ENCODE results near the gene ADIPOR2. TPM values are rescaled to one million over a fixed set of nuclear protein-coding genes. Genes with fewer than 3 reads are reported as not detected.

ADIPOR2 gene
- total RNA-seq, 1 donor from 2014 or later: 29.6 TPM

DNA sequence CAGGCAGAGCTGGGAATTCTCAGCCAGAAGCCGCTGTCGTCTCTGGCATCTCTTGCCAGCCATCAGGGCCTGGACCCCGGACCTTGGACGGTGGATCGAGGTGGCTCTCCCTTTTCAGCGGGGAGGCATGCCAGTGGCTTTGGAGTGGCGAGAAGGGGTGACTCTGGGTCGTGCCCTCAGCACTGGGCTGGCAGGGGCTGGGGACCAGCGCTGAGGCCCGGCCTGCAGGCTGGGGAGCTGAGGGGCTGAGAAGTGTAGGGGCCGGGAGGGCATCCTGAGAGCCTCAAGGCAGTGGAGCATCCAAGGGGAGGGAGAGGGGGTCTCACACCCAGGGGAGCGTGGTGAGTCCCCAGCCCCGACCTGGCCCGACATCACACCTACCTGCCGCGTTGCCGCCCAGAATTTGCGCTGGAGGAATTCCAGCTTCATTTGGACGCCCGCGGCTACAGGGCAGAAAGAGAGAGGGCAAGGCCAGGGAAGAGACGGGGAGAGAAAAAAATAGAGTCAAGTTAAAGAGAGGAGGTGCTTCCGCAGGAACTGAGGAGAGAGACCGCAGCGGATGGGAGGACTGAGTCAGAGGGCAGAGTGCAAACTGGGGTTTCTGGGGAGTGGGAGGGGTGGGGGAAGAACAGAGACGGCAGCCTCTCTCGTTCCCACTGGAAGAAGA, 120.5 kb downstream of the ADIPOR2 start:
- Histone ChIP-seq H3K27ac (no peak overlapping the region), H3K79me2 (ENCODE audit: low read depth) (no peaks in the 10 kb centered on the region), H4K20me1 (ENCODE audit: low read depth) (no peaks in the 10 kb centered on the region), H3K27me3 (no peaks in the 10 kb centered on the region), H2AFZ (replicated peaks) (no peak overlapping the region), H3K36me3 (no peaks in the 10 kb centered on the region), H3K9ac (no peak overlapping the region), H3K4me3 (no peak overlapping the region), H3K9me3 (ENCODE audit: low read depth) (no peaks in the 10 kb centered on the region), H3F3A (ENCODE audit: low read depth) (no peaks in the 10 kb centered on the region), H3K4me1 (no peaks in the 10 kb centered on the region), H3K4me2 (no peak overlapping the region)
- no peak for DNase-seq (ENCODE audit: low spot score)
- TF ChIP-seq EZH2phosphoT487 (IDR thresholded peaks at IDR 0.05) (no peak), EZH2 (IDR thresholded peaks at IDR 0.05) (no peak)
- TF ChIP-seq, protein P1, sequence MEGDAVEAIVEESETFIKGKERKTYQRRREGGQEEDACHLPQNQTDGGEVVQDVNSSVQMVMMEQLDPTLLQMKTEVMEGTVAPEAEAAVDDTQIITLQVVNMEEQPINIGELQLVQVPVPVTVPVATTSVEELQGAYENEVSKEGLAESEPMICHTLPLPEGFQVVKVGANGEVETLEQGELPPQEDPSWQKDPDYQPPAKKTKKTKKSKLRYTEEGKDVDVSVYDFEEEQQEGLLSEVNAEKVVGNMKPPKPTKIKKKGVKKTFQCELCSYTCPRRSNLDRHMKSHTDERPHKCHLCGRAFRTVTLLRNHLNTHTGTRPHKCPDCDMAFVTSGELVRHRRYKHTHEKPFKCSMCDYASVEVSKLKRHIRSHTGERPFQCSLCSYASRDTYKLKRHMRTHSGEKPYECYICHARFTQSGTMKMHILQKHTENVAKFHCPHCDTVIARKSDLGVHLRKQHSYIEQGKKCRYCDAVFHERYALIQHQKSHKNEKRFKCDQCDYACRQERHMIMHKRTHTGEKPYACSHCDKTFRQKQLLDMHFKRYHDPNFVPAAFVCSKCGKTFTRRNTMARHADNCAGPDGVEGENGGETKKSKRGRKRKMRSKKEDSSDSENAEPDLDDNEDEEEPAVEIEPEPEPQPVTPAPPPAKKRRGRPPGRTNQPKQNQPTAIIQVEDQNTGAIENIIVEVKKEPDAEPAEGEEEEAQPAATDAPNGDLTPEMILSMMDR (IDR thresholded peaks at IDR 0.05): no peak
- H3K27me3 Mint-ChIP-seq (ENCODE audit: insufficient read depth, low read depth): peaks cover 9% of the 10 kb centered on the region
- peaks cover 2% of the 10 kb centered on the region for H3K36me3 Mint-ChIP-seq
- peaks cover 2% of the 10 kb centered on the region for H3K9me3 Mint-ChIP-seq
- H3K27ac Mint-ChIP-seq: no peak overlapping the region
- peaks cover 45% of the 10 kb centered on the region for H3K4me1 Mint-ChIP-seq
- no peak overlapping the region for H3K4me3 Mint-ChIP-seq

DNA sequence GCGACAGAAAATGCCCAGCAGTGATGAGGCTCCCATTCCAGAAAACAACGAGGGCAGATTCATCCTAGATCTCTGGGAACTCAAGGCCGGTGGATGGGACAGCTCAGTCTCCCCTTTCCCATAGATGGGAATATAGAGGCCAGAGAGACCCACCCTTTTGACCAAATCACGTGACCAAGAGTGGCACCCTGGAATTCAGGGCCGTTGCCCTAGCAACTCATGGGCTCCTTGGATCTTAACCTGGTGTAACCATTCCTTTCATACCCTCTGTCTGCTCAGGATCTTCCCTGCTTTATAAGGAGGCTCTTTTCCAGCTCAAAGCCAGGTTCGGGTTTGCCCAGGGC, 121.0 kb downstream of the ADIPOR2 start:
- Histone ChIP-seq H3F3A (ENCODE audit: low read depth) (no peaks in the 10 kb centered on the region), H3K9ac (no peak overlapping the region), H3K27me3 (no peaks in the 10 kb centered on the region), H2AFZ (replicated peaks) (no peak overlapping the region), H4K20me1 (ENCODE audit: low read depth) (no peaks in the 10 kb centered on the region), H3K4me1 (no peaks in the 10 kb centered on the region), H3K9me3 (ENCODE audit: low read depth) (no peaks in the 10 kb centered on the region), H3K4me2 (no peak overlapping the region), H3K79me2 (ENCODE audit: low read depth) (no peaks in the 10 kb centered on the region), H3K4me3 (no peak overlapping the region), H3K36me3 (no peaks in the 10 kb centered on the region), H3K27ac (no peak overlapping the region)
- H3K27me3 Mint-ChIP-seq (ENCODE audit: insufficient read depth, low read depth): peaks cover 9% of the 10 kb centered on the region
- H3K9me3 Mint-ChIP-seq: peaks cover 6% of the 10 kb centered on the region
- H3K4me1 Mint-ChIP-seq: peaks cover 49% of the 10 kb centered on the region
- no peak for TF ChIP-seq EZH2phosphoT487 (IDR thresholded peaks at IDR 0.05)
- TF ChIP-seq, protein P1 (IDR thresholded peaks at IDR 0.05): no peak
- no peak for TF ChIP-seq EZH2 (IDR thresholded peaks at IDR 0.05)
- no peak overlapping the region for H3K27ac Mint-ChIP-seq
- no peak overlapping the region for H3K4me3 Mint-ChIP-seq
- no peak for DNase-seq (ENCODE audit: low spot score)
- H3K36me3 Mint-ChIP-seq: peaks cover 2% of the 10 kb centered on the region

DNA sequence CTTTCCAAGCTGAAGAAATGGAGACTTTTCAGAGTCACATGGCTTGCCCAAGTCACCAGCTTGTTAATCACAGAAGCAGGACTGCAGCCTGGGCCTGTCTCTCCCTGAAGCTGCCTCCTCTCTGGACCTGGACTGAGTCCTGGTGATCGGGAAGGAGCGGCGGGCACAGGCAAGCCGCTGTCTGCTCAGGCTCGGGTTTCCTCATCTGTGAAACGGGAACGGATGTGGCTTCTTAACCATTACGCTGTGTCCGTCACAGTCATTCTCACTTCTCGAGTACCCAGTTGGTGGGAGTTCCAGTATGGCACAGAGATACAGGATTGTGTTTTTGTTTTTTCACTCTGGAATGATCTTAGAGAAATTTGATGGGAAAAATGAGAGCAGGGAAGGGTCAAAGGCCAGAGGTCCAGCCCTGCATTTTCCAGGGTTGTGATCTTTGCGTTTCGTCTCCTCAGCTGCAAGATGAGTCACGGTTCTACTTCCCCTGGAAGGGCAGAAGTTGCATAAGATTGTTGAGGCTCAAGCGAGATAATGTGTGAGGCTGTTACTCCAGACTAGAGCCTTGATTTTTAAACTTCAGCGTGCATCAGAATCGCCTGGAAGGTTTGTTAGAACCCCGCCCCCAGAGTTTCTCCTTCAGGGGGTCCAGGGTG, 121.9 kb downstream of the ADIPOR2 start:
- Mint-ChIP-seq H3K36me3 (peaks cover 2% of the 10 kb centered on the region), H3K27me3 (ENCODE audit: insufficient read depth, low read depth) (peaks cover 9% of the 10 kb centered on the region), H3K4me3 (no peak overlapping the region), H3K4me1 (peaks cover 50% of the 10 kb centered on the region), H3K27ac (peak overlapping the region; percentile 92), H3K9me3 (peaks cover 6% of the 10 kb centered on the region)
- H3K9me3 ChIP-seq (ENCODE audit: low read depth): no peaks in the 10 kb centered on the region
- no peaks in the 10 kb centered on the region for H3K4me1 ChIP-seq
- no peak overlapping the region for H3K4me2 ChIP-seq
- no peak overlapping the region for H3K27ac ChIP-seq
- H3K4me3 ChIP-seq: no peak overlapping the region
- H3K9ac ChIP-seq: no peak overlapping the region
- H3F3A ChIP-seq (ENCODE audit: low read depth): no peaks in the 10 kb centered on the region
- DNase-seq (ENCODE audit: low spot score): no peak
- TF ChIP-seq EZH2 (IDR thresholded peaks at IDR 0.05) (no peak), EZH2phosphoT487 (IDR thresholded peaks at IDR 0.05) (no peak)
- TF ChIP-seq, protein P1 (IDR thresholded peaks at IDR 0.05): no peak
- no peaks in the 10 kb centered on the region for H3K36me3 ChIP-seq
- H4K20me1 ChIP-seq (ENCODE audit: low read depth): no peaks in the 10 kb centered on the region
- H2AFZ ChIP-seq (replicated peaks): no peak overlapping the region
- H3K79me2 ChIP-seq (ENCODE audit: low read depth): no peaks in the 10 kb centered on the region
- no peaks in the 10 kb centered on the region for H3K27me3 ChIP-seq

Measured in neural progenitor cell (in vitro differentiated cells).